ENCODE measurements around the gene TMC8. TPM values are rescaled to one million over a fixed set of nuclear protein-coding genes. Genes with fewer than 3 reads are reported as not detected.

Gene TMC8
- total RNA-seq, 1 experiment from 2014 or later, result 4.6 TPM

DNA sequence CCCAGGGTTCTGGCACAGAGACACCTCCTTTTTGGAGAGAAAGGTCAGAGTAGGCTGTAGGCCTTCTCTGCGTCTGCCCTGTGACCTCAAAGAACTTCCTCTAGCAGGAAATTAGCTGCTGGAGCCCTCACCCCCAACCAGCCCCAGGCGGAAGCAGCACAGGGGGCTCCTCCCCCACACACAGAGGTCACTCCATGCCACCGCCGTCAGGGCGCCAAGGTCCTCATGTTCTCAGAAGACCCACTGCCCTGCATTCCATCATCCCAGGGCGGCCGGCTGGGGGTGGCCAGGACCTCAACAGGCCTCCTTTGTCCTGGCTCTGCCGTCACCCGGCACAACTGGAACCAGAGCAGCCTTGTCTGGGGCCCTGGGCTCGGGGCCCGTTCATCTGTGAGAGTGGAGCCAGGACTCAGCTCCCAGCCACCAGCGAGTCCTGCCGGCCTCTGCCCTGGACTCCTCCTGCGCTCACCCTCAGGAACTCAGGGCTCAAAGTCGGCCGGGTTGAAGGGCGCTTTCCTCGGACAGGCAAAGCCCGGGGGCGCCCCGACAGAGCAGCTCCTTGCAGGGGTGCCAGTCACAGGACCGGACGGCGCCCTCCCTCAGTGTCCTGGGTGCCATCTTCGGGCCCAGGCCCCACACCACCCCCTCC, 3.2 kb upstream of the TMC8 start:
- Histone ChIP-seq H3K9me3 (ENCODE audit: low read length) (no peaks in the 10 kb centered on the region), H2AFZ (ENCODE audit: low read length) (peak overlapping the region; percentile 79), H3K36me3 (ENCODE audit: low read depth, low read length) (peaks cover 15% of the 10 kb centered on the region; the same call in 1 of the 2 replicates), H3K4me1 (ENCODE audit: insufficient read depth, low read length) (peaks cover 22% of the 10 kb centered on the region), H3K27me3 (ENCODE audit: low read length) (no peaks in the 10 kb centered on the region), H3F3A (ENCODE audit: low read length, unreplicated experiment) (no peaks in the 10 kb centered on the region), H3K79me2 (ENCODE audit: low read length) (peaks cover 23% of the 10 kb centered on the region), H3K4me2 (ENCODE audit: low read length) (peak overlapping the region; percentile 99), H3K9me2 (replicated peaks; ENCODE audit: low read length) (no peaks in the 10 kb centered on the region), H4K20me1 (ENCODE audit: low read length) (no peaks in the 10 kb centered on the region), H3K4me3 (ENCODE audit: low read length) (peak overlapping the region; percentile 95), H3K9ac (ENCODE audit: low read length) (peak overlapping the region; percentile 83), H3K27ac (ENCODE audit: low read length) (peak overlapping the region; percentile 79)
- intact Hi-C loops (cut with micrococcal nuclease), result no loop called here
- ATAC-seq, result peak; percentile 13
- peak; percentile 24 for DNase-seq
- ChIA-PET POLR2A (ENCODE audit: unreplicated experiment) (no interaction called here), CTCF (interaction anchor here (0.7 to 1.6 kb wide), 3 partner anchors 13 to 124 kb away, joined by 3 to 4 read pairs (median 3); no protein-coding TSS in a partner anchor)
- TF ChIP-seq EZH2 (IDR thresholded peaks at IDR 0.05; ENCODE audit: low read length, unreplicated experiment) (no peak), EZH2phosphoT487 (IDR thresholded peaks at IDR 0.05; ENCODE audit: borderline replicate concordance, low read length) (no peak)
- TF ChIP-seq, protein P1, sequence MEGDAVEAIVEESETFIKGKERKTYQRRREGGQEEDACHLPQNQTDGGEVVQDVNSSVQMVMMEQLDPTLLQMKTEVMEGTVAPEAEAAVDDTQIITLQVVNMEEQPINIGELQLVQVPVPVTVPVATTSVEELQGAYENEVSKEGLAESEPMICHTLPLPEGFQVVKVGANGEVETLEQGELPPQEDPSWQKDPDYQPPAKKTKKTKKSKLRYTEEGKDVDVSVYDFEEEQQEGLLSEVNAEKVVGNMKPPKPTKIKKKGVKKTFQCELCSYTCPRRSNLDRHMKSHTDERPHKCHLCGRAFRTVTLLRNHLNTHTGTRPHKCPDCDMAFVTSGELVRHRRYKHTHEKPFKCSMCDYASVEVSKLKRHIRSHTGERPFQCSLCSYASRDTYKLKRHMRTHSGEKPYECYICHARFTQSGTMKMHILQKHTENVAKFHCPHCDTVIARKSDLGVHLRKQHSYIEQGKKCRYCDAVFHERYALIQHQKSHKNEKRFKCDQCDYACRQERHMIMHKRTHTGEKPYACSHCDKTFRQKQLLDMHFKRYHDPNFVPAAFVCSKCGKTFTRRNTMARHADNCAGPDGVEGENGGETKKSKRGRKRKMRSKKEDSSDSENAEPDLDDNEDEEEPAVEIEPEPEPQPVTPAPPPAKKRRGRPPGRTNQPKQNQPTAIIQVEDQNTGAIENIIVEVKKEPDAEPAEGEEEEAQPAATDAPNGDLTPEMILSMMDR (conservative IDR thresholded peaks at IDR 0.05; ENCODE audit: low read depth, low read length), result no peak
- BruUV-seq (replicated peaks), result no TSS peak

DNA sequence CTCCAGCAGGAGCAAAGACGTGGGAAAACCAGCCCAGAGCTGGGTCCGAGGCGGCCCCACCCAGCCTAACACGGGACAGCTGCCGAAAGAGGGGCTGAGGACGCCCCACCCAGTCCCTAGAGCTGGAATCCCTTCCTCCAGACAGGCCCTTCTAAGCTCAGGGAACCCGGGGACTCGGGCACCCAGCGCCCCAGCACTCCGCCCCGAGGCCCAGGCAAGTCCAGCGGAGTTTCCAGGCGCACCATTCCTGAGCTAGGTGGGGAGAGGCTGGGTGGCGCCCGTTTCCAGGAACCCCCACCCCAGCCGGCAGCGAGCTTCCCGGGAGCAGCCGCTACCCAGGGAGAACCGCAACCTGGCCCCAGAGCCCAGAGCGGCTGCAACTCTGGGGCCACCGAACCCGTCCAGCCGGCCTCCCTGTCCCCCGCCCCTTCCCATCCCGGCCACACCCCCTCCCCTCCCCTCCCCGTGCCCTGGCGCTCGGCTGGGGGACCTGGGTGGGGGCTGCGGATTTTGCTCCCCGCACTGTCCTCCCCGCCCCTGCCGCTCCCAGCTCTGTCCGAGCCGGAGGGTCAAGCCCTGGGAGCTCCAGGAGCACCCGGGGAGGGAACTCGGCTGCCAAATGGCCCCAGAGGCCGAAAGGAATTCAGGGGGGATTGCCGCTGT, 2.6 kb upstream of the TMC8 start:
- Histone ChIP-seq H3K79me2 (ENCODE audit: low read length) (peaks cover 23% of the 10 kb centered on the region), H4K20me1 (ENCODE audit: low read length) (no peaks in the 10 kb centered on the region), H3F3A (ENCODE audit: low read length, unreplicated experiment) (no peaks in the 10 kb centered on the region), H3K4me3 (ENCODE audit: low read length) (peak overlapping the region; percentile 95), H3K9me2 (replicated peaks; ENCODE audit: low read length) (no peaks in the 10 kb centered on the region), H3K27ac (ENCODE audit: low read length) (peak overlapping the region; percentile 79), H2AFZ (ENCODE audit: low read length) (peak overlapping the region; percentile 79), H3K9me3 (ENCODE audit: low read length) (no peaks in the 10 kb centered on the region), H3K27me3 (ENCODE audit: low read length) (no peaks in the 10 kb centered on the region), H3K4me1 (ENCODE audit: insufficient read depth, low read length) (peaks cover 27% of the 10 kb centered on the region), H3K36me3 (ENCODE audit: low read depth, low read length) (peaks cover 13% of the 10 kb centered on the region; the same call in 1 of the 2 replicates), H3K4me2 (ENCODE audit: low read length) (peak overlapping the region; percentile 99), H3K9ac (ENCODE audit: low read length) (peak overlapping the region; percentile 83)
- TSS peak; percentile 63 for BruUV-seq (replicated peaks)
- DNase-seq, result peak; percentile 57
- ATAC-seq, result peak; percentile 45
- POLR2A ChIA-PET (ENCODE audit: unreplicated experiment), result interaction anchor here (0.5 to 1.4 kb wide), 3 partner anchors 12 to 42 kb away, joined by 5 to 27 read pairs (median 16); no protein-coding TSS in a partner anchor
- no peak for TF ChIP-seq EZH2phosphoT487 (IDR thresholded peaks at IDR 0.05; ENCODE audit: borderline replicate concordance, low read length)
- TF ChIP-seq EZH2 (IDR thresholded peaks at IDR 0.05; ENCODE audit: low read length, unreplicated experiment), result no peak
- TF ChIP-seq, protein P1 (conservative IDR thresholded peaks at IDR 0.05; ENCODE audit: low read depth, low read length), result no peak
- intact Hi-C loops (cut with micrococcal nuclease), result loop anchor here (1.0 to 2.0 kb wide), 2 partner anchors 40 to 59 kb away; partner anchors contain the start of genes AFMID, SYNGR2 and TK1
- CTCF ChIA-PET, result interaction anchor here (0.6 to 1.6 kb wide), 4 partner anchors 12 to 123 kb away, joined by 3 to 4 read pairs (median 4); no protein-coding TSS in a partner anchor

Data from PC-3 (cell line).